Measurements from ENCODE around the gene PTPN14. TPM values are rescaled to one million over a fixed set of nuclear protein-coding genes. Genes with fewer than 3 reads are reported as not detected.

Gene PTPN14
- total RNA-seq, 1 donor from 2014 or later, result 136 TPM

DNA sequence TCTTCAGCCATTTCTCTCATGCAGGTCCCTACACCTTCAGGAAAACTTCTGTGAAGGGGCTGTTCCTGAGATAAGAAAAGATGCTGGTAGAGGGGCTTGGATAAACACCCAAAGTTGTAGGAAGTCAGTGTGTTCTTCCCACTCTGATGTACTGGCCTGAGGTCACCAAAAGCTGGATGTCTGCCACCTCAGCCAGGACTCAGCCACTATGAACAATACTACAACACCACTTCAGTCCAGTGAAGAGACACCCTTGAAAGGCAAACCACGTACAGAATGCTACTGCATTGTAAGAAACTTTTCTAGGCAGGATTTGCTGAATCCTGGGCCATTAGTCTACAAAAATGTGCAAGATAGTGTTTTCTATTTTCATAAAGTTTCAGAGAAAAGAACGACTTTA is 2.4 kb downstream of the PTPN14 start:
- TF ChIP-seq, protein P1, sequence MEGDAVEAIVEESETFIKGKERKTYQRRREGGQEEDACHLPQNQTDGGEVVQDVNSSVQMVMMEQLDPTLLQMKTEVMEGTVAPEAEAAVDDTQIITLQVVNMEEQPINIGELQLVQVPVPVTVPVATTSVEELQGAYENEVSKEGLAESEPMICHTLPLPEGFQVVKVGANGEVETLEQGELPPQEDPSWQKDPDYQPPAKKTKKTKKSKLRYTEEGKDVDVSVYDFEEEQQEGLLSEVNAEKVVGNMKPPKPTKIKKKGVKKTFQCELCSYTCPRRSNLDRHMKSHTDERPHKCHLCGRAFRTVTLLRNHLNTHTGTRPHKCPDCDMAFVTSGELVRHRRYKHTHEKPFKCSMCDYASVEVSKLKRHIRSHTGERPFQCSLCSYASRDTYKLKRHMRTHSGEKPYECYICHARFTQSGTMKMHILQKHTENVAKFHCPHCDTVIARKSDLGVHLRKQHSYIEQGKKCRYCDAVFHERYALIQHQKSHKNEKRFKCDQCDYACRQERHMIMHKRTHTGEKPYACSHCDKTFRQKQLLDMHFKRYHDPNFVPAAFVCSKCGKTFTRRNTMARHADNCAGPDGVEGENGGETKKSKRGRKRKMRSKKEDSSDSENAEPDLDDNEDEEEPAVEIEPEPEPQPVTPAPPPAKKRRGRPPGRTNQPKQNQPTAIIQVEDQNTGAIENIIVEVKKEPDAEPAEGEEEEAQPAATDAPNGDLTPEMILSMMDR (IDR thresholded peaks at IDR 0.05), result no peak
- Mint-ChIP-seq H3K9me3 (ENCODE audit: low read depth) (no peaks in the 10 kb centered on the region), H3K4me3 (ENCODE audit: unreplicated experiment) (peak overlapping the region; percentile 88), H3K4me1 (ENCODE audit: low read depth) (peaks cover 79% of the 10 kb centered on the region), H3K36me3 (ENCODE audit: low read depth) (no peaks in the 10 kb centered on the region), H3K27me3 (ENCODE audit: low read depth) (no peaks in the 10 kb centered on the region), H3K27ac (ENCODE audit: unreplicated experiment) (peak overlapping the region; percentile 62)
- DNase-seq (ENCODE audit: low spot score), result no peak

DNA sequence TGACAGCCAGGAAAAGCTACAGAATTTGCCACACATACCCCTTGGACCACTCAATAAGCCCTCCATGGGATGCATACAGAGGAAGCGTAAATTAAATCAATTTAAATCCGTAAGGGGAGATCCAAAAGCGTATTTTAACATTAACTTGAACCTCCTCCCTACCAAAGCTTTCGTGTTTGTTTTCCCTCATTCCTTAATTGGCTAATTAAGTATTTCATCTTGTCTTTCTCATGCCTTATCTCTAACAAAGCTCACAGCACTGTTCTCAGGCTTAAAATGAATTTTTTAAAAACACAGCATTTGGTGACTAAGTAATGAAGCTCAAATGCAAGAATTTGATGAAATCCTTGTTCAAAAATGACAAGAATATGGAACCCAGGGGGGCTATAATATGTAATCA is 3.1 kb downstream of the PTPN14 start:
- DNase-seq (ENCODE audit: low spot score), result no peak
- Mint-ChIP-seq H3K4me1 (ENCODE audit: low read depth) (peaks cover 79% of the 10 kb centered on the region), H3K36me3 (ENCODE audit: low read depth) (no peaks in the 10 kb centered on the region), H3K4me3 (ENCODE audit: unreplicated experiment) (peak overlapping the region; percentile 88), H3K27me3 (ENCODE audit: low read depth) (no peaks in the 10 kb centered on the region), H3K27ac (ENCODE audit: unreplicated experiment) (peak overlapping the region; percentile 76), H3K9me3 (ENCODE audit: low read depth) (no peaks in the 10 kb centered on the region)
- TF ChIP-seq, protein P1 (IDR thresholded peaks at IDR 0.05), result no peak

DNA sequence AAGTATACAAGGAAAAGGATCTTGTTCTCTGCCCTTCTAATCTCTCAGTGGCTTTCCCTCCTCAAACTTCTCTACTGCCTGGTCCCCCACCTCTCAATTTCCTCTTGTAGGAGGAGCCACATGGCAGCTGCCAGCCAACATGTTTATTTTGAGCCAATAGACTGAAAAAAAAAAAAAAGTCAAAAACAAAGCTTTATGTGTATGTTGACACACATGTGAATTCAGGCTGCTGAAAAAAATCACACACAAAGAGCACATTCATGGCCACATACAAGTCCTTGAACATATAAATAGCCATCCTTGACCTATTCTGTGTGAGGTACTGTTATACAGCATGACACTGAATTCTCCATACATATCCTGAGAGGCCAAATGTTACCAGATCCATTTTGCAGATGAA is 3.7 kb downstream of the PTPN14 start:
- peak overlapping the region; percentile 88 for H3K4me3 Mint-ChIP-seq (ENCODE audit: unreplicated experiment)
- H3K4me1 Mint-ChIP-seq (ENCODE audit: low read depth), result peaks cover 78% of the 10 kb centered on the region
- no peaks in the 10 kb centered on the region for H3K36me3 Mint-ChIP-seq (ENCODE audit: low read depth)
- TF ChIP-seq, protein P1 (IDR thresholded peaks at IDR 0.05), result no peak
- peak overlapping the region; percentile 76 for H3K27ac Mint-ChIP-seq (ENCODE audit: unreplicated experiment)
- no peaks in the 10 kb centered on the region for H3K27me3 Mint-ChIP-seq (ENCODE audit: low read depth)
- no peaks in the 10 kb centered on the region for H3K9me3 Mint-ChIP-seq (ENCODE audit: low read depth)
- DNase-seq (ENCODE audit: low spot score), result no peak

DNA sequence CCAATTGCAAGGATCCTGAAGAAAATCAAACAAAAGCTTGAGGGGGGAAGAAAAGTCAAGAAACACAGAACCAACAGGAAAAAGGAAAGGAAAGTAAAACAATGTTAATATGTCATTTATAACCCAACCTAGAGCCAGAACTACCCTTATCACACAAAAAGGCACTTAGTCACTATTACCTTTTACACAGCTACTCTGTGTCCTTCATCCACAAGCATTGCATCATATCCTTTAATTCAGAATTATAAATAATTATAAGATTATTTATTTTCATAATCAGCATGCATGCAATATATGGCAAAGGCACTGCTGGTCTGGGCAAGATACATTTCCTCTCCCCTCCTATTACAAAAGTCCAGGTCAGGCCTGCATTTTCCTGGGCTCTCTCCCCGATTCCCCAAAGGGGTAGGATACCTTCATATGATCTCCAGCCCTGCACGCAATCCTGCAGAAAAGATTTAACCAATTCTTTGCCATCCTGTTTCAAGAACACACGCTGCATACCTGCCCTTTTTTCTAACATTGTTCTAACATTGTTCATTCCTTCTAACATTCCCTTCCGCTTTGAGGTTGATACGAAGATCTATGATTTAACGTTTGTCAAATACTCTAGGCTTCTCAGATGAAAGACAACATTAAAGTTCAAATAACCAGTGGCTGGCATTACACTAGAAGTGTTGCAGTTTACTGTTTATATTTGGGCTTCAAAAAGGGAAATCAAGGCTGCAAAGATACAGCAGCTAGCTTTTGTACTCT is 4.3 kb downstream of the PTPN14 start:
- no peaks in the 10 kb centered on the region for H3K27me3 Mint-ChIP-seq (ENCODE audit: low read depth)
- H3K4me1 Mint-ChIP-seq (ENCODE audit: low read depth), result peaks cover 78% of the 10 kb centered on the region
- DNase-seq (ENCODE audit: low spot score), result no peak
- H3K36me3 Mint-ChIP-seq (ENCODE audit: low read depth), result no peaks in the 10 kb centered on the region
- no peaks in the 10 kb centered on the region for H3K9me3 Mint-ChIP-seq (ENCODE audit: low read depth)
- H3K27ac Mint-ChIP-seq (ENCODE audit: unreplicated experiment), result peak overlapping the region; percentile 81
- TF ChIP-seq, protein P1 (IDR thresholded peaks at IDR 0.05), result no peak
- peak overlapping the region; percentile 10 for H3K4me3 Mint-ChIP-seq (ENCODE audit: unreplicated experiment)

DNA sequence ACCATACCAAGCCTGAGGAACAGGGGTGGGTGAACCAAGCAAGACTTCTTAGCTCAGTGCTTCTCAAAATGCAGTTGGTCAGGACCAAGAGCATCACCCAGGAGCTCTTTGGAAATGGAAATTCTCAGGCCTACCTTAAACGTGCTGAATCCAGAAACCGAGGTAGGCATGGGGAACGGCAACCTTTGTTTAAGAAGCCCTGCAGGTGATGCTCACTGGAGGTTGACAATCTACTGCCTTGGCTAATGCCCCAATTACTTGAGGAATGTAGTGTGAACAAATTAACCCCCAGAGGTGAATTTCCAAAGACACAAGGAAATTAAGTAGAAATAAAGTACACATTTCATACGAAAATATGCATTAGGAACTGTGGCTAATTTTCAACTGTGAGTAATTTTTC is 5.3 kb downstream of the PTPN14 start:
- Mint-ChIP-seq H3K4me1 (ENCODE audit: low read depth) (peaks cover 84% of the 10 kb centered on the region), H3K27me3 (ENCODE audit: low read depth) (no peaks in the 10 kb centered on the region), H3K4me3 (ENCODE audit: unreplicated experiment) (no peak overlapping the region), H3K9me3 (ENCODE audit: low read depth) (no peaks in the 10 kb centered on the region), H3K27ac (ENCODE audit: unreplicated experiment) (peak overlapping the region; percentile 39), H3K36me3 (ENCODE audit: low read depth) (no peaks in the 10 kb centered on the region)
- no peak for DNase-seq (ENCODE audit: low spot score)
- TF ChIP-seq, protein P1 (IDR thresholded peaks at IDR 0.05), result no peak
